ENCODE measurements around the gene WDR45B. TPM values are rescaled to one million over a fixed set of nuclear protein-coding genes. Genes with fewer than 3 reads are reported as not detected.

The WDR45B gene
- polyA plus RNA-seq, 1 of the 3 experiments (the other 2 are of a cell fraction) = 171 TPM

DNA sequence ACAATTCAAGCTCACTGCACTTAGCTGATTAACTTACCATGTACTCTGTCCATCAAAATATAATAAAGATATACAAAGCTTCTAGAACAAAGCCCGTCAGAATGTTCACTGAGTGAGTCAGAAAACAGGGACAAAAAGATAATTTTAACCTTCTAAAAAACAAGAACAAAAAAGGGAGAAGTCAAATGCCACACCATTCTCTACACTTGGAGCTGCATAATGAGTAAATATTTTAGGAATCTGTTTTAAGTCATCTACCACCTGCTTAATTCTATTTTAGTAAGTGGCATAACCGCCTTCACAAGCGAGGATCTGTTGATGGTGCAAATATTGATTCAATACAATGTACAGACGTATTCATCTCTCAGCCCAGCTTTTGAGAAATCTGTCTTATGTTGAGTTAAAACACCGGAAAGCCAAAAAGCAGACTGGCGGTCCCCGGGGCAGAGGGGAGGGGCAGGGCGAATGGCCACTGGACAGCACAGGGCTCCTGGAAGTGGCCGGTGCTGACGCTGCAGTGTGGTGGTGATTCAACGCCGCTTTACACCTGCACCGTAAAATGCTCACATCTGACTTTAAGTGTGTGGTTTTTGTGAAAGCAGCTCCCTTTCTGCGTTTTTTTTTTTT, 30.1 kb upstream of the WDR45B start:
- no peaks in the 10 kb centered on the region for H3K79me2 ChIP-seq (ENCODE audit: insufficient read depth)
- 85% methylated on average over 13 of the region's 14 CpGs for WGBS (ENCODE audit: low lambda C conversion rate)
- H3K9ac ChIP-seq = no peak overlapping the region
- no peaks in the 10 kb centered on the region for H3K36me3 ChIP-seq (replicated peaks in 1 of 2; ENCODE audit: control insufficient read depth in 1 of 2, insufficient read depth in 2 of 2, low read length in 1 of 2)
- DNase-seq = no peak
- H3K4me2 ChIP-seq = no peak overlapping the region
- H3K9me3 ChIP-seq = peaks cover 6% of the 10 kb centered on the region
- no peaks in the 10 kb centered on the region for H3F3A ChIP-seq (replicated peaks; ENCODE audit: insufficient read depth)
- no peak overlapping the region for H2AFZ ChIP-seq (ENCODE audit: low read depth)
- no peak overlapping the region for H3K4me3 ChIP-seq (ENCODE audit: low read depth in 2 of 2, low read length in 1 of 2)
- CTCF ChIA-PET = interaction anchor here (0.5 to 3.4 kb wide), 3 partner anchors 10 to 236 kb away, joined by 3 to 18 read pairs (median 3); no protein-coding TSS in a partner anchor
- H4K20me1 ChIP-seq (ENCODE audit: insufficient read depth) = no peaks in the 10 kb centered on the region
- no peak for TF ChIP-seq NRF1 (IDR thresholded peaks at IDR 0.05; ENCODE audit: low read depth, low read length)
- no peak for TF ChIP-seq EP300 (IDR thresholded peaks at IDR 0.05; ENCODE audit: borderline replicate concordance in 1 of 2, low read depth in 1 of 2, low read length in 1 of 2)
- TF ChIP-seq, protein P1, sequence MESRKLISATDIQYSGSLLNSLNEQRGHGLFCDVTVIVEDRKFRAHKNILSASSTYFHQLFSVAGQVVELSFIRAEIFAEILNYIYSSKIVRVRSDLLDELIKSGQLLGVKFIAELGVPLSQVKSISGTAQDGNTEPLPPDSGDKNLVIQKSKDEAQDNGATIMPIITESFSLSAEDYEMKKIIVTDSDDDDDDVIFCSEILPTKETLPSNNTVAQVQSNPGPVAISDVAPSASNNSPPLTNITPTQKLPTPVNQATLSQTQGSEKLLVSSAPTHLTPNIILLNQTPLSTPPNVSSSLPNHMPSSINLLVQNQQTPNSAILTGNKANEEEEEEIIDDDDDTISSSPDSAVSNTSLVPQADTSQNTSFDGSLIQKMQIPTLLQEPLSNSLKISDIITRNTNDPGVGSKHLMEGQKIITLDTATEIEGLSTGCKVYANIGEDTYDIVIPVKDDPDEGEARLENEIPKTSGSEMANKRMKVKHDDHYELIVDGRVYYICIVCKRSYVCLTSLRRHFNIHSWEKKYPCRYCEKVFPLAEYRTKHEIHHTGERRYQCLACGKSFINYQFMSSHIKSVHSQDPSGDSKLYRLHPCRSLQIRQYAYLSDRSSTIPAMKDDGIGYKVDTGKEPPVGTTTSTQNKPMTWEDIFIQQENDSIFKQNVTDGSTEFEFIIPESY (IDR thresholded peaks at IDR 0.05; ENCODE audit: borderline replicate concordance, low read depth) = no peak
- TF ChIP-seq POLR2AphosphoS5 (IDR thresholded peaks at IDR 0.05; ENCODE audit: low read depth, low read length) = no peak
- no peak for TF ChIP-seq ELF1 (IDR thresholded peaks at IDR 0.05)
- TF ChIP-seq FOXM1 (IDR thresholded peaks at IDR 0.05; ENCODE audit: low read depth) = no peak
- TF ChIP-seq, protein P2, sequence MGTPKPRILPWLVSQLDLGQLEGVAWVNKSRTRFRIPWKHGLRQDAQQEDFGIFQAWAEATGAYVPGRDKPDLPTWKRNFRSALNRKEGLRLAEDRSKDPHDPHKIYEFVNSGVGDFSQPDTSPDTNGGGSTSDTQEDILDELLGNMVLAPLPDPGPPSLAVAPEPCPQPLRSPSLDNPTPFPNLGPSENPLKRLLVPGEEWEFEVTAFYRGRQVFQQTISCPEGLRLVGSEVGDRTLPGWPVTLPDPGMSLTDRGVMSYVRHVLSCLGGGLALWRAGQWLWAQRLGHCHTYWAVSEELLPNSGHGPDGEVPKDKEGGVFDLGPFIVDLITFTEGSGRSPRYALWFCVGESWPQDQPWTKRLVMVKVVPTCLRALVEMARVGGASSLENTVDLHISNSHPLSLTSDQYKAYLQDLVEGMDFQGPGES (IDR thresholded peaks at IDR 0.05; ENCODE audit: low read depth, low read length) = no peak
- no peak for TF ChIP-seq MXI1 (IDR thresholded peaks at IDR 0.05; ENCODE audit: low read depth, low read length)
- TF ChIP-seq, protein P3, sequence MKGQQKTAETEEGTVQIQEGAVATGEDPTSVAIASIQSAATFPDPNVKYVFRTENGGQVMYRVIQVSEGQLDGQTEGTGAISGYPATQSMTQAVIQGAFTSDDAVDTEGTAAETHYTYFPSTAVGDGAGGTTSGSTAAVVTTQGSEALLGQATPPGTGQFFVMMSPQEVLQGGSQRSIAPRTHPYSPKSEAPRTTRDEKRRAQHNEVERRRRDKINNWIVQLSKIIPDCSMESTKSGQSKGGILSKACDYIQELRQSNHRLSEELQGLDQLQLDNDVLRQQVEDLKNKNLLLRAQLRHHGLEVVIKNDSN (IDR thresholded peaks at IDR 0.05; ENCODE audit: borderline replicate concordance, low read depth) = no peak
- TF ChIP-seq, protein P4, sequence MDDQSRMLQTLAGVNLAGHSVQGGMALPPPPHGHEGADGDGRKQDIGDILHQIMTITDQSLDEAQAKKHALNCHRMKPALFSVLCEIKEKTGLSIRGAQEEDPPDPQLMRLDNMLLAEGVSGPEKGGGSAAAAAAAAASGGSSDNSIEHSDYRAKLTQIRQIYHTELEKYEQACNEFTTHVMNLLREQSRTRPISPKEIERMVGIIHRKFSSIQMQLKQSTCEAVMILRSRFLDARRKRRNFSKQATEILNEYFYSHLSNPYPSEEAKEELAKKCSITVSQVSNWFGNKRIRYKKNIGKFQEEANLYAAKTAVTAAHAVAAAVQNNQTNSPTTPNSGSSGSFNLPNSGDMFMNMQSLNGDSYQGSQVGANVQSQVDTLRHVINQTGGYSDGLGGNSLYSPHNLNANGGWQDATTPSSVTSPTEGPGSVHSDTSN (IDR thresholded peaks at IDR 0.05) = no peak
- TF ChIP-seq, protein P5, sequence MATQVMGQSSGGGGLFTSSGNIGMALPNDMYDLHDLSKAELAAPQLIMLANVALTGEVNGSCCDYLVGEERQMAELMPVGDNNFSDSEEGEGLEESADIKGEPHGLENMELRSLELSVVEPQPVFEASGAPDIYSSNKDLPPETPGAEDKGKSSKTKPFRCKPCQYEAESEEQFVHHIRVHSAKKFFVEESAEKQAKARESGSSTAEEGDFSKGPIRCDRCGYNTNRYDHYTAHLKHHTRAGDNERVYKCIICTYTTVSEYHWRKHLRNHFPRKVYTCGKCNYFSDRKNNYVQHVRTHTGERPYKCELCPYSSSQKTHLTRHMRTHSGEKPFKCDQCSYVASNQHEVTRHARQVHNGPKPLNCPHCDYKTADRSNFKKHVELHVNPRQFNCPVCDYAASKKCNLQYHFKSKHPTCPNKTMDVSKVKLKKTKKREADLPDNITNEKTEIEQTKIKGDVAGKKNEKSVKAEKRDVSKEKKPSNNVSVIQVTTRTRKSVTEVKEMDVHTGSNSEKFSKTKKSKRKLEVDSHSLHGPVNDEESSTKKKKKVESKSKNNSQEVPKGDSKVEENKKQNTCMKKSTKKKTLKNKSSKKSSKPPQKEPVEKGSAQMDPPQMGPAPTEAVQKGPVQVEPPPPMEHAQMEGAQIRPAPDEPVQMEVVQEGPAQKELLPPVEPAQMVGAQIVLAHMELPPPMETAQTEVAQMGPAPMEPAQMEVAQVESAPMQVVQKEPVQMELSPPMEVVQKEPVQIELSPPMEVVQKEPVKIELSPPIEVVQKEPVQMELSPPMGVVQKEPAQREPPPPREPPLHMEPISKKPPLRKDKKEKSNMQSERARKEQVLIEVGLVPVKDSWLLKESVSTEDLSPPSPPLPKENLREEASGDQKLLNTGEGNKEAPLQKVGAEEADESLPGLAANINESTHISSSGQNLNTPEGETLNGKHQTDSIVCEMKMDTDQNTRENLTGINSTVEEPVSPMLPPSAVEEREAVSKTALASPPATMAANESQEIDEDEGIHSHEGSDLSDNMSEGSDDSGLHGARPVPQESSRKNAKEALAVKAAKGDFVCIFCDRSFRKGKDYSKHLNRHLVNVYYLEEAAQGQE (IDR thresholded peaks at IDR 0.05; ENCODE audit: low read depth, low read length) = no peak
- no peak for TF ChIP-seq TAF1 (IDR thresholded peaks at IDR 0.05; ENCODE audit: borderline replicate concordance, low read depth, low read length)
- no peak for TF ChIP-seq YY1 (IDR thresholded peaks at IDR 0.05; ENCODE audit: low read depth)
- no peak for TF ChIP-seq RXRA (IDR thresholded peaks at IDR 0.05; ENCODE audit: borderline replicate concordance, low read depth)
- no peaks in the 10 kb centered on the region for H3K27me3 ChIP-seq (ENCODE audit: insufficient read depth)
- no peak overlapping the region for H3K27ac ChIP-seq (ENCODE audit: low read depth in 2 of 2, low read length in 1 of 2)
- no peaks in the 10 kb centered on the region for H3K9me2 ChIP-seq
- POLR2A ChIA-PET = no interaction called here
- no peaks in the 10 kb centered on the region for H3K4me1 ChIP-seq (ENCODE audit: control insufficient read depth in 1 of 2, insufficient read depth in 2 of 2, low read depth in 1 of 2, low read length in 1 of 2)

All from SK-N-SH (cell line).